ENCODE measurements around the gene RLF. TPM values are rescaled to one million over a fixed set of nuclear protein-coding genes. Genes with fewer than 3 reads are reported as not detected.

The RLF gene, protein sequence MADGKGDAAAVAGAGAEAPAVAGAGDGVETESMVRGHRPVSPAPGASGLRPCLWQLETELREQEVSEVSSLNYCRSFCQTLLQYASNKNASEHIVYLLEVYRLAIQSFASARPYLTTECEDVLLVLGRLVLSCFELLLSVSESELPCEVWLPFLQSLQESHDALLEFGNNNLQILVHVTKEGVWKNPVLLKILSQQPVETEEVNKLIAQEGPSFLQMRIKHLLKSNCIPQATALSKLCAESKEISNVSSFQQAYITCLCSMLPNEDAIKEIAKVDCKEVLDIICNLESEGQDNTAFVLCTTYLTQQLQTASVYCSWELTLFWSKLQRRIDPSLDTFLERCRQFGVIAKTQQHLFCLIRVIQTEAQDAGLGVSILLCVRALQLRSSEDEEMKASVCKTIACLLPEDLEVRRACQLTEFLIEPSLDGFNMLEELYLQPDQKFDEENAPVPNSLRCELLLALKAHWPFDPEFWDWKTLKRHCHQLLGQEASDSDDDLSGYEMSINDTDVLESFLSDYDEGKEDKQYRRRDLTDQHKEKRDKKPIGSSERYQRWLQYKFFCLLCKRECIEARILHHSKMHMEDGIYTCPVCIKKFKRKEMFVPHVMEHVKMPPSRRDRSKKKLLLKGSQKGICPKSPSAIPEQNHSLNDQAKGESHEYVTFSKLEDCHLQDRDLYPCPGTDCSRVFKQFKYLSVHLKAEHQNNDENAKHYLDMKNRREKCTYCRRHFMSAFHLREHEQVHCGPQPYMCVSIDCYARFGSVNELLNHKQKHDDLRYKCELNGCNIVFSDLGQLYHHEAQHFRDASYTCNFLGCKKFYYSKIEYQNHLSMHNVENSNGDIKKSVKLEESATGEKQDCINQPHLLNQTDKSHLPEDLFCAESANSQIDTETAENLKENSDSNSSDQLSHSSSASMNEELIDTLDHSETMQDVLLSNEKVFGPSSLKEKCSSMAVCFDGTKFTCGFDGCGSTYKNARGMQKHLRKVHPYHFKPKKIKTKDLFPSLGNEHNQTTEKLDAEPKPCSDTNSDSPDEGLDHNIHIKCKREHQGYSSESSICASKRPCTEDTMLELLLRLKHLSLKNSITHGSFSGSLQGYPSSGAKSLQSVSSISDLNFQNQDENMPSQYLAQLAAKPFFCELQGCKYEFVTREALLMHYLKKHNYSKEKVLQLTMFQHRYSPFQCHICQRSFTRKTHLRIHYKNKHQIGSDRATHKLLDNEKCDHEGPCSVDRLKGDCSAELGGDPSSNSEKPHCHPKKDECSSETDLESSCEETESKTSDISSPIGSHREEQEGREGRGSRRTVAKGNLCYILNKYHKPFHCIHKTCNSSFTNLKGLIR (N-terminal part only)
- 10 to 100 TPM; 23.6 to 26.1 TPM for total RNA-seq

DNA sequence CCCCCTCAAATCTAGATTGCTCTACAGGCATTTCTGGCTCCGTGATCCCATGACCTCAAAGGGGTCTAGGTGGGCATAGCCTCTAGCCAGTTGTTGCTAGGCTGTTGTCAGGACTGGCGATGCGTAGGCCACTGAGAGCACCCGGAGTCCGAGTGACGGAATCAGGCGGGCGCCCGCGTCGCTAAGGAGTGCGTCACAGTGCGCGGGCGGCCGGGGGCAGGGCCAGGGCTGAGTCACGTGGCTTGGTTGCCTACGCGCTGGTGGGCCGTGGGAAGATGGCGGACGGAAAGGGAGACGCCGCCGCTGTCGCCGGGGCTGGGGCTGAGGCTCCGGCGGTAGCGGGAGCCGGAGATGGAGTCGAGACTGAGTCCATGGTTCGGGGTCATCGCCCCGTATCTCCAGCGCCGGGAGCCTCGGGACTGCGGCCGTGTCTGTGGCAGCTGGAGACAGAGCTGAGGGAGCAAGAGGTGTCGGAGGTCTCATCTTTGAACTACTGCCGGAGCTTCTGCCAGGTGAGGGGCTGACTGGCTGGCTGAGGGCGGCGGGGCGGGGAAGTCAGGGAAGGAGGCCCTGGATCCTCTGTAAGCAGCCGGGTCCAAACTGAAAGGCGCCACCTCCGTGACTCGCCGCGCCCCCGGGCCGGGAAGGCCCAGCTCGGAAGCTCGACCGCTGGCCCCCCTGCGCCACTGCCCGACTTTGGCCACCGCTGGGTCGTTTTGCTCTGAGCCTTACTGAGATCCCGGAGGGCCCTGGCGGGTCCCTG, at the start of gene RLF:
TSS of gene RLF (plus strand) at position 263 of the 763 bp plus-strand sequence. CDS start at position 276, 13 bp downstream.
- H3K9me3 Mint-ChIP-seq, result no peaks in the 10 kb centered on the region
- H3K36me3 Mint-ChIP-seq, result peaks cover 7 to 9% of the 10 kb centered on the region in 2 donors
- no peak within 1 kb of the TSS for H3K27ac Mint-ChIP-seq
- ATAC-seq, result peak; percentile 93 to 96
- DNase-seq (ENCODE audit: low spot score in 2 of 2), result peak; percentile 95 to 96

DNA sequence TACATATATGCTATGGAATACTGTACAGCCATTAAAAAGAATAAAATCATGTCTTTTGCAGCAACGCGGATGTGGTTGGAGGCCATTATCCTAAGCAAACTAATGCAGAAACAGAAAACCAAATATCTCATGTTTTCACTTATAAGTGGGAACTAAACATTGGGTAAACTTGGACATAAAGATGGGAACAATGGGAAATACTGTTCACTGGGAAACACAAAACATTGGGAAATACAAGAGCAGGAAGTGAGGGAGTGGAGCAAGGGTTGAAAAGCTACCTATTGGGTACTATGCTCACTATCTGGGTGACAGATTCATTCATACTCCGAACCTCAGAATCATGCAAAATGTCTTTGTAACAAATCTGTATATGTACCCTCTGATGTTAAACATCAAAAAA, 46.8 kb upstream of the RLF start:
- no peak for DNase-seq (ENCODE audit: low spot score in 2 of 2)
- peaks cover 18 to 24% of the 10 kb centered on the region in 2 donors for H3K36me3 Mint-ChIP-seq
- peaks cover 13 to 15% of the 10 kb centered on the region in 2 donors for H3K9me3 Mint-ChIP-seq
- no peak for ATAC-seq
- no peak overlapping the region for H3K27ac Mint-ChIP-seq

DNA sequence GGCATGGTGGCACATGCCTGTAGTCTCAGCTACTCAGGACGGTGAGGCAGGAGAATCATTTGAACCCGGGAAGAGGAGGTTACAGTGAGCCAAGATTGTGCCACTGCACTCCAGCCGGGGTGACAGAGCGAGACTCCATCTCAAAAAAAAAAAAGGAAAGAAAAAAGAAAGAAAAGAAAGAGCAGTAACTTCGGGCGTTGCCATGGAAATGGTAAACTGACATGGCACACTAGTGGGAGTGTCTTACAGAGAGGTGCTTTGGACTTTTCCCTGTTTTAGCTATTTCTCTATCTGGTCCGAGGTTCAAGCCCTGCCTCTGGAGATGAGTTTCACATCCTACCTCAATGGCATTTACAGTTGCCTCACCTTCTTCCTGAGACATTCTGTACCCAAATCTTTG, 41.1 kb upstream of the RLF start:
- Mint-ChIP-seq H3K9me3 (no peaks in the 10 kb centered on the region), H3K27ac (no peak overlapping the region), H3K36me3 (no peaks in the 10 kb centered on the region)
- no peak for DNase-seq (ENCODE audit: low spot score in 2 of 2)
- no peak for ATAC-seq

DNA sequence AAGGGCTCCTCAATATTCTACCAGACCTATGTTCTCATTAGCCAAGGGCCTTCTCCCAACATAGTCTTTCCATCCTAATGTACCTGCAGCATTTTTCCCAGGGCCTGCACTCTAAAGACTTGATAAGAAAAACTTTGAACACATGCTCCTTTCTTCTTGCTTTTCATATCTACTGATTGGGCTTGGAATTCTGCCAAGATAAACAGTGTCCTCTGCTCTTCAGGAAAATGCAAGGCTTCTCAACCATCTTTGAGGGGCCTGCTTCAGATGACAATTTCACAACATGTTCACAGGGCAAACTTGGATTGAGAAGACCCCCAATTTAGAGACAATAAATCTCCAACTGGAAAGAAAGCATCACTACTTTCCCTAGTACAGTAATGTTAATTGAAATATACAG, 38.3 kb upstream of the RLF start:
- Mint-ChIP-seq H3K36me3 (no peaks in the 10 kb centered on the region), H3K27ac (no peak overlapping the region), H3K9me3 (no peaks in the 10 kb centered on the region)
- DNase-seq (ENCODE audit: low spot score in 2 of 2) (no peak), ATAC-seq (no peak)

DNA sequence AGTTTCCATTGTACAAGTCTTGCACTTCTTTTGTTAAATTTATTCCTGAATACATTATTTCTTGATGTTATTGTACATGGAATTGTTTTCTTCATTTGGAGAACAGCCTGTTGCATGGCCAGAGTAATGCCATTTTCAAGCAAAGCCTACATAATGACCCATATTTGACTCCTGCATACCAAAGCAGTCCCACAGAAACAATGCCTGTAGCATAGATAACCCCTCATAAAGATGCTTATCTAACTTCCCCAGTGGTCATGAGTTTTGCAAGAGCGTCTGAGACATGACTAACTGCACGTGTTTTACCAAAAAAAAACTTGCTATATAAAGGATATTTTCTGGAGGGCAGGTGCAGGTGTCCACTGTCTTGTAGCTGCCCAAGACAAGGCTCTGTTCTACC, 30.3 kb upstream of the RLF start:
- no peak for DNase-seq (ENCODE audit: low spot score in 2 of 2)
- no peak for ATAC-seq
- H3K27ac Mint-ChIP-seq, result no peak overlapping the region
- peaks cover 0 to 4% of the 10 kb centered on the region in 2 donors for H3K9me3 Mint-ChIP-seq
- H3K36me3 Mint-ChIP-seq, result no peaks in the 10 kb centered on the region

DNA sequence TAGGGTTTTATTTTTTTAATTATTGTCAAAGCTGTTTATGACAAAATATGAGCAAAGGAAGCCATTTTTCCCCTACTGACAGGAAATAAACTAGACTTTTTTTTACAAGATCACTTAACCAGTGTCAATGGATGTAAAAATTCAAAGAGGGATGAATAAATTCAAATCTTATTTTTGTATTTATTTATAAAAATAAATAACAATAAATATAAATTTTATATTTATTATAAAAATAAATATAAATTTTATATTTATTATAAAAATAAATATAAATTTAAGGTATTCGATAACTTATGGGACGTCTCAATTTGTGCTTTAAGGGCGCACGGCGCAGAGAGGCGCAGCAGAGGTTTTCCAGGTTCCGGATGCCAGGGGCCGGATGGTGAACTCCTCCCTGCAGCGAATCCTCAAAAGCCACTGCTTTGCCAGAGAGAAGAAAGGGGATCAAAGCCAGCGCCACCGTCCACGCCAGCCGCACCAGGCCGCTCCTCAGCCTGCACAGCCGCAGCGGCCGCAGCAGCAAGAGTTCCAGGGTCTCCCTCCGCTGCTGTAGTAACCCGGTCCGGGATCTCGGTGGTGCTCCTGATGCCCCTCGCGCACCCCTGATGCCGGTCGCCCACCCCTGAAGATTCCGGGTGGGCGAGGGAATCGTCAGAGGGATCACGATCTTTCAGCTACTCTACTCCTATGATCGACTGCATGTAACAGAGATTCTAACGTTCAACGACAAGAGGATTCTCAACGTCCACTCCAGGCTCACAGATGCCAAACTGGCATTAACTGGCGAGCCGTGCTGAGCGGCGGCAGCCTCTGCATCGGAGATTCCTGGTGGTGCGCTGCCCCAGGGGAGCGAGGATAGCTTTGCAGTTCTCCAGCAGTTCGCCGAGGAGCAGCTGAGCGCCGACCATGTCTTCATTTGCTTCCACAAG, 28.5 kb upstream of the RLF start:
- Mint-ChIP-seq H3K9me3 (peaks cover 0 to 4% of the 10 kb centered on the region in 2 donors), H3K27ac (no peak overlapping the region), H3K36me3 (no peaks in the 10 kb centered on the region)
- DNase-seq (ENCODE audit: low spot score in 2 of 2), result no peak
- ATAC-seq, result no peak

DNA sequence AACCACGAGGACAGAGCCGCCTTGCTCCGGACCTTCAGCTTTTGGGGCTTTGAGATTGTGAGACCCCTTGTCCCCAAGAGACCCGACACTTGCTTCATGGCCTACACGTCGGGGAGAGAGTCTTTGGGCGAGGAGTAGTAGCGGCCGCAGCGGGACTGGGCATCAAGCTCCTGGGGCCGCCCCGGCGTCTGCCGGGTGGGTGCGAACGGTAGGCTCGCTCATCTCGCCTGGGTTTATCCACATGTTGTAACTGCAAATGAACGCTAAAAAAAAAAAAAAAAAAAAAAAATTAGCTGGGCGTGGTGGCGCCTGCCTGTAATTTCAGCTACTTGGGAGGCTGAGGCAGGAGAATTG, 27.9 kb upstream of the RLF start:
- ATAC-seq (no peak), DNase-seq (ENCODE audit: low spot score in 2 of 2) (no peak)
- H3K9me3 Mint-ChIP-seq, result peaks cover 0 to 4% of the 10 kb centered on the region in 2 donors
- no peaks in the 10 kb centered on the region for H3K36me3 Mint-ChIP-seq
- H3K27ac Mint-ChIP-seq, result no peak overlapping the region

DNA sequence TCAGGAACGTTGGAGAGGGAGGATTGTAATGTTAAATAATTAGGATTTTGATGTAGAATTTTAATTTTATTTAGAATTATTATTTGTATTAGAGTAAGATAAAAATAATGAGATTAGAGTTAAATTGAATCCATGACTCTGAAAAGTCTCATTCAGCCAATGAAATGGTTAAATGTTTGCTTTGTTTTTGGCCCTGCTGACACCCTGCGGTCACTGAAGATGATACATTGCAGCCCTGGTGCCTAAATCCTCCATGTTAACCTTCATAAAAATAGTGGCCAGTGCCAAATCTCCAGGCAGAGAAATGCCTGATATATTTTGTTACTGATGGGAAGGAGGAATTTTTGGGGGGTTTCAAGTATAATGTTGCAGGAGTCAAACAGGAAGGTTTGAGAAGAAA, 27.3 kb upstream of the RLF start:
- H3K36me3 Mint-ChIP-seq, result no peaks in the 10 kb centered on the region
- H3K9me3 Mint-ChIP-seq, result peaks cover 0 to 4% of the 10 kb centered on the region in 2 donors
- DNase-seq (ENCODE audit: low spot score in 2 of 2) (no peak), ATAC-seq (no peak)
- H3K27ac Mint-ChIP-seq, result no peak overlapping the region

DNA sequence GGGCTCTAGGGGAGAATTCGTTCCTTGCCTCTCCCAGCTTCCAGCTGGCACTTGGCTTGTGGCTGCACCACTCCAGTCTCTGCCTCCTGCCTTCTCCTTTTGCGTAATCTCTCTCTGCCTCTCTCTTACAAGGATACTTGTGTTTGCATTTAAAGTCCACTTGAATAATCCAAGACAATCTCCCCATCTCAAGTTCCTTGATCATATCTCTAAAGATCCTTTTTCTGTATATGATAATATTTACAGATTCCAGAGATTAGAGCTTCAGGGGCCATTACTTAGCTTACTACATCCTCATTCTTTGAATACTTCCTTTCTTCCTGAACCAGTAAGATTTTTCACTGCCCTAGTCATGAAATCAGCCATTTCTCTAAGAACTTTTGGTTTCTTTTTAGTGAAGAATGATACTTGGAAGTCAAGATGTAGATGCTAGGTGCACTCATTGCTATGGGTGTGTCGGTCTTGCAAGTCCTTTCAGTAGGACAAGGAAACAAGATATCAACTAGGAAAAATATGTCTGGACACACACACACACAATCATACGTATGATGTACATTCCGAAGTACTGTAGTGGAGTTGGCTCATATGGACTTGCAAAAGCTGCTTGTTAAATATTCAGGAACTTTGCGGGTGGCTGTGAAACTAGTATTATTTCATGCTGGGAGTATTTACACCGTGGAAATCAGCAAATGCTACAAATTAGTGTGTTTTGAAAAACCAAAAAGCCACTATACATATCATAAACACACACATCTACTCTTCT, 20.8 kb upstream of the RLF start:
- H3K9me3 Mint-ChIP-seq, result no peaks in the 10 kb centered on the region
- ATAC-seq, result no peak
- no peak overlapping the region for H3K27ac Mint-ChIP-seq
- H3K36me3 Mint-ChIP-seq, result no peaks in the 10 kb centered on the region
- DNase-seq (ENCODE audit: low spot score in 2 of 2), result no peak

DNA sequence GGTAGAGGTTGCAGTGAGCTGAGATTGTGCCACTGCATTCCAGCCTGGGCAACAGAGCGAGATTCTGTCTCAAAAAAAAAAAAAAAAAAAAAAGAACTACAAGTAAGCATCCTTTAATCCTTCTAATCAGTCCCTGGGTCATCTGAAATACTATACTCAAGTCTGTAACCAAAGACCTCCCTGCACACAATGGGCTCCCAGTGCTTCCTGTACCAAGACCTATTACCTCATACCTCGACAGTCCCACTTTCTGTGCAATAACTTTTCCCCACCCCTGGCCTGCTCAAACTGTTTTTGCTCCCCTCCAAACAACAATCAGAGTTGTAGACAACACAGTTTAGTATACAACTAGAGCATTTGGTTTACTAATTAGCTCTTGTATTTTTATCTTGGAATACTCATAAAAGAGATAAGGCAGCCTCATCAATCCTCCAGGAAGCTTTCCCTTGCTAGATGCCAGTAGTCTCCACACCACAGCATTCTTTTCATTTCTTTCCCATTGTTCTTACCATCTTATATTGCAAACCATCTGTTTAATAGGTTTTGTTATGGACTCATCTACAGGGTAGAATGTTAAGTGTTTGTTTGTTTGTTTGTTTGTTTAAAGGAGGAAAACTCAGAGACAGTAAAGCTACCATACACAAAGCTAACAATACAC, 19.2 kb upstream of the RLF start:
- no peak for DNase-seq (ENCODE audit: low spot score in 2 of 2)
- H3K27ac Mint-ChIP-seq, result no peak overlapping the region
- no peaks in the 10 kb centered on the region for H3K9me3 Mint-ChIP-seq
- no peaks in the 10 kb centered on the region for H3K36me3 Mint-ChIP-seq
- no peak for ATAC-seq

DNA sequence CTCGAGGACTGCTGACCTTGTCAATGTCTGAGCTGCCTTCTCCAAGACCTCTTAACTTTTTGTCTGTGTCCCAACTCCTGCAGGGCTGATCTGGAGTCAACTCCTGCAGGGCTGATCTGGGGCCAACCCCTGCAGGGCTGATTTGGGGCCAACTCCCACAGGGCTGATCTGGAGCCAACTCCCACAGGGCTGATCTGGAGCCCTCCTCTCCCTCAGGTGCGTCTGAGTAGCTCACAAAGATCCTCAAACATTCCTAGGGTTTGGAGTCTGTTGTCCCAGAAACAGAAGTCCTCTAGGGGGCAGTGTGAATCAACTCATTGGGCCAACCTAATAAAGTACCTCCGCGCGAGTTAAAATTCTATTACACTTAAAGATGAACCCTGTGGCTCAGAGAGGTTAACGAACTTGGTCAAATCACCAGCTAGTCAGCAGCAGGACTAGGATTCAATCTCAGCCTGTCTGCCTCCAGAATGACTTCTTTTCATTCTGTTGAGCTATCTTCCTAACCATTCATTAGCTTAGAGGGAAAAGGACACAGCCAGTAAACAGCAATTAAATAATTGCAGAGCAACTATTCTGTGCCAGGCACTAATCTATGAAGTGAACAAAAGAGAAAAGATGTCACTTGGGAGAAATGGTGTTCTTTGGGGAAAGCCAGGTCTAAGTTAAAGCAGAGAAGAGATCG, 17.2 kb upstream of the RLF start:
- Mint-ChIP-seq H3K9me3 (no peaks in the 10 kb centered on the region), H3K36me3 (no peaks in the 10 kb centered on the region), H3K27ac (no peak overlapping the region)
- DNase-seq (ENCODE audit: low spot score in 2 of 2), result peak in 1 of 2 donors; percentile 69
- ATAC-seq, result peak; percentile 87 to 89

DNA sequence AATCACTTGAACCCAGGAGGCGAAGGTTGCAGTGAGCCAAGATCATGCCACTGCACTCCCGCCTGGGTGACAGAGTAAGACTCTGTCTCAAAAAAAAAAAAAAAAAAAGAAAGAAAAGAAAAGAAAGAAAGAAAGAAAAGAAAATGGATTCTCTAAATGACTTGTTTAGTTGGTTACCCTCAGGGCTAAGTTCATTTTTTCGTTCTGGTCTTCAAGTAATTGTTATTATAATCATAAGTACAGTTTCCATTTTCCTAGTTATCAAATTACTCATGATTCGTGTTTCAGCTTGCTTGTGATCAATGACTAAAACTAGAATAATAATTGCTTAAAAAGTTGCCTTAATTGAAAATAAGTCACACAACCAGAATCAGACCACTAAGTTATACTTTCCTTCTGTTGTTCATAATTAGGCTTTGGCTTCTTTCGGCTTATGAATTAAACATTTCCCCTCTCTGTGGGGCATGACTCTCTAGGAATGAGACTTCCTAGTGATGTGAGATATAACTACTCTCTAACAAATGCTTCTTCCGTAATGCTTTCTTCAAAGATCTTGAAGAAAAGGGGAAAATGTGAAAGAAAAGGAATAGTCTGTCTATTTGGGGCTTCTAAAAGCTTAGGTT, 9.6 kb upstream of the RLF start:
- H3K27ac Mint-ChIP-seq, result no peak overlapping the region
- DNase-seq (ENCODE audit: low spot score in 2 of 2) (no peak), ATAC-seq (peak in 1 of 2 donors; percentile 59)
- no peaks in the 10 kb centered on the region for H3K9me3 Mint-ChIP-seq
- no peaks in the 10 kb centered on the region for H3K36me3 Mint-ChIP-seq

DNA sequence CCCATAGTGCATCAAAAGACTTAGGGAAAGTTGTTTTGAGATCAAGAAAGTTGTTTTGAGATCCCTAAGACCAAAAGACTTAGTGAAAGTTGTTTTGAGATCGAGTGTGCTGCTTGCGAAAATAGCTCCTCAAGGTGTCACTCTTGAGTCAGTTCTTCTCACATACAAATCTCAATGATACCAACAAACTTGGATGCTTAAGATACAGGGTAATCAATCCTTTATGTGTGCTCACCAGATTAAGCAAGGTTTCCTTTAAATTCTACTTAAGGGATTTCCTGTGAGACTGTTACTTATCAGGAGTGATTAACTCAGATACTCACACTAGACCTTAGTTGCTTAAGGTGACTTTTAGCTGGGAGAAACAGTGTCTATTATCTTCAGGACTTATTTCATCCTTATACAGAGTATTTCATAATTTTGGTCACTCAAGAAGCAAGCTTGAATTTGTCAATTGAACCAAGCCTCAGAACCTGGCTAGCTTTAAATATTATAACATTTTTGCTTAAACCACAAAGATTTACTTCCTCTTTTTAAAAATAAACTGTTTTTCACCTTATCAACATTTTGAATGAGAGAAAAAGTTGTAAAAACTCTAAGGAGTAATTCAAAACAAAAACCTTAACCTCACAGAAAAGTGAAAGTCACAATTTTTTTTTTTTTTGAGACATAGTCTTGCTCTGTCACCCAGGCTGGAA, 8.0 kb upstream of the RLF start:
- Mint-ChIP-seq H3K27ac (peak overlapping the region in 1 of 2 donors; percentile 66), H3K9me3 (no peaks in the 10 kb centered on the region), H3K36me3 (no peaks in the 10 kb centered on the region)
- DNase-seq (ENCODE audit: low spot score in 2 of 2) (peak in 1 of 2 donors; percentile 22), ATAC-seq (peak; percentile 70 to 78)
